Endothelial cell of hepatic sinusoid (primary cell): ENCODE data around the gene CLEC18B.
"Not testable (repeated sequence)": the region's sequence is repeated elsewhere in the genome, so short reads cannot be mapped to it uniquely, and the experiment has no call there.

Experiments
- in situ Hi-C: cut with HindIII; loops from 2 replicates; pipeline ENCODE4 v1.10.0; 2017; ENCODE audit warnings: low sequenced_read_pairs

Gene CLEC18B

DNA sequence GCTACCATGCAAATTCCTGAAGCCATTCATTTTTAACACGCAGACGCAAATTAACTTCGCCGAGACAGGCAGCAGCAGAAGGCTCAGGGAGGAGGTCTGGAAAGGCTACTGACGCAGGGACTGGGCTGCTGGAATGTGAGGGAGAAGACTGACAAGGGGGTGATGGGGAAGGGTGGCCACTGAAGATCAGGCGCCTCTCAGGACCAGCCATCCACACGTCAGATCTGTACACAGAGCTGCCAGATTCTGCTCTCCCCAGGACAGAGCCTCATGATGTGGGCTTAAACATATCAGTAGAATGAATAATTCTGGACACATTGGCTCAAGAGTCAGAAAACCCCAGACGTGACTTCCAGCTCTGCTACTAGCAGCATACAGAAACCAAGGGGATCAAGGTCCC, 25.6 kb upstream of the CLEC18B start:
- in situ Hi-C loops = no loop called here

DNA sequence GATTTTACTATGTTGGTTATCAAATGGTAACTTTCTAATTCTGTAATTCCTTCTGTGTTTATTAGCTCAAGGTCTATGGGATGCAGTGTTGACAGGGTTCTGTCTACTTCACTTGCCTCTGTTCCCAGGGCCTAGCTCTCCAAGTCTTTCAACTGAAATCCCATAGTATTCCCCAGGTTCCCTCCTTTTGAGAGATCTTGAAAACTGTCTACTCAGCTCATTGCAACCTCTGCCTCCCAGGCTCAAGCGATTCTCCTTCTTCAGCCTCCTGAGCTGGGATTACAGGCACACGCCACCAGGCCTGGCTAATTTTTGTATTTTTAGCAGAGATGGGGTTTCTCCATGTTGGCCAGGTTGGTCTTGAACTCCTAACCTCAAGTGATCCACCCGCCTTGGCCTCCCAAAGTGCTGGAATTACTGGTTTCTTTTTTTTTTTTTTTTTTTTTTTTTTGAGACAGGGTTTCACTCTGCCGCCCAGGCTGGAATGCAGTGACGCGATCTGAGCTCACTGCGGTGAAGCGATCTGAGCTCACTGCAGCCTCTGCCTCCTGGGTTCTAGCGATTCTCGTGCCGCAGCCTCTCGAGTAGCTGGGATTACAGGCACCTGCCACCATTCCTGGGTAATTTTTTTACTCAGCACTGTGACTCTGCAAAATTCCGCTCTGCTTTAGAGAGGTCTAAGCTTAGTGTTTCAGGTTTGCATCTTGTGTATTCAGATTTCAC, 22.5 kb upstream of the CLEC18B start:
- in situ Hi-C loops = not testable (repeated sequence)

DNA sequence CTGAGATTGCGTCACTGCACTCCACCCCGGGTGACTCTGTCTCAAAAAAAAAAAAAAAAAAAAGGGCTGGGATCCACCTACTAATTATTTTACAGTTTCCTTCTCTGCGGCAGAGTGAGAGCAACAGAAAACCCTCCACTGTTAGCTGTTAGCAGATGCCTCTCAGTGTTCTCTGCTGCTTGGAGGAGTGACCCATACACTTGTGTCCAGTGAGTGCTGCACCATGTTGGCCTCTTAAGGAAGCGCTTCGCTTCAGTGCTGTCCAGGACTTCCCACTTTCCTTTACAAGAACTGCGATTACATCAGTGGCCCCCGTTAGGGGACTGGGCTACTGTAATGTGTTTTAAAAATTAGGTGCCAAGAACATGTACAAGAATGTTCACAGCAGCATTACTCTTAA, 18.4 kb upstream of the CLEC18B start:
- in situ Hi-C loops = loop anchor here (10.0 kb wide), 1 partner anchor 135 kb away; no protein-coding TSS in a partner anchor

DNA sequence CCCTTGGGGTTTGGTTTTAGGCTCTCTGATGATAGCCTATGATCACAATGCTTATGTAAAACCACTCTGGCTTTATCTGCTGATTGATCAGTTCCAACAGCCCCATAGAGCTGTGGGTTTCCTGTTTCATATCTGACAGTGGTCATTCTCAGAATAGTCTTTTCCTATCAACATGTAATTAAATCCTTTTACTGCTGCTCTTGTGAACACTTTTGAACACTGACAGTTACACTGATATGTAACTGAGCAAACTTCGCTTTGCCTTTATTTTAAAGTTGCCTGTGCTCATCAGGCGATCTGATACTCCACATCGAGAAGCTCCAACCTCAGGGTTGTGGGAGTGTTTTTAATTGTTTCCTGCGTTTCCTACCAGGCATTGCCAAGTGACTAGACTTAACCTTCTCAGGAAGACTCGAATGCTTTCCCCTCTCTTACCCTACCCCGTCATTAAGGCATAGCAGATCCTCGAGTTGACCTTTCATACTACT, 17.3 kb upstream of the CLEC18B start:
- in situ Hi-C loops = loop anchor here (10.0 kb wide), 1 partner anchor 134 kb away; no protein-coding TSS in a partner anchor

DNA sequence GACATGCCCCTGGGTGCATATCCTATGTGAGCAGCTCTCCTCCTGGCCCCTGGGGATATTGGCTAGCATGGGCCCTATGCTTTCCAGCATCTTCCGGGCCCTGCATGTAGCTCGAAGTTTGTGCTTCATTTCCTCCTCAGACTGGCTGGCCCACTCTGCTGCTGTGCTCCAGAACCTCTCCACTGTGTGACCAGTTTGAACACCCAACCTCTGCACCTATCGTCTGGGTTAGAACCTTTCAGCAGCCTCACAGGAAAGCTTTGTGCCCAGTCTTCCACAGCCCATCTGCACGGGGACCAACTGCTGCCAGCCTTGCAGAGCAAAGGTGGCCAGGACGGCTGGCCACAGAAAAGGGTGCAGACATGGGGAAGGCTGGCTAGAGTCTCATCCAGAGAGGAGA, 10.2 kb upstream of the CLEC18B start:
- in situ Hi-C loops = loop anchor here (10.0 kb wide), 1 partner anchor 127 kb away; no protein-coding TSS in a partner anchor

DNA sequence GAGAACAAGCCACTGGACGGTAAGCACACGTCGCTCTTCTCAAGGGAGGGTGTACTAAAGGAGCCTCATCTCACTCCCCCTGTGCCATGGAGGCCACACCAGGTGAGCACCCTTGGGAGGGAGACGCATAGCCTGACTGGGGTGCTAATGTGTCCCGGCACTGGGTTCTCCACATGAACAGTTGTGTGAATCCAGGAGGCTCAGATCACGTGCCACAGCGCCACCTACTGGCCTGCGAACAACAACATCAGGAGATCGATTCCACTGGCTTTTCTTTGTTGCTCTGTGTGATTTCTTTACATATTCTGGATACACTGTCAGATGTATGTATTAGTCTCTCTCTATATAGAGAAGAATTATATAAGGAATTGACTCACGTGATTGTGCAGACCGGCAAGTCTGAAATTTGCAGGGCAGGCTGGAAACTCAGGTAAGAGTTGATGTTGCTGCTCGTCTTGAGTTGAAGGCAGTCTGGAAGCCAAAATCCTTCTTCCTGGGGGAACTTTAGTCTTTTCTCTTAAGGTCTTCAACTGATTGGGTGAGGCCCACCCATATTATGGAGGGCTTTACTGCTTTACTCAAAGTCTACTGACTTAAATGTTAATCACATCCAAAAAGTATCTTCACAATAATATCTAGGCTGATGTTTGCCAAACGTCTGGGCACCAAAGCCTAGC, 8.9 kb upstream of the CLEC18B start:
- in situ Hi-C loops = loop anchor here (10.0 kb wide), 1 partner anchor 125 kb away; no protein-coding TSS in a partner anchor

DNA sequence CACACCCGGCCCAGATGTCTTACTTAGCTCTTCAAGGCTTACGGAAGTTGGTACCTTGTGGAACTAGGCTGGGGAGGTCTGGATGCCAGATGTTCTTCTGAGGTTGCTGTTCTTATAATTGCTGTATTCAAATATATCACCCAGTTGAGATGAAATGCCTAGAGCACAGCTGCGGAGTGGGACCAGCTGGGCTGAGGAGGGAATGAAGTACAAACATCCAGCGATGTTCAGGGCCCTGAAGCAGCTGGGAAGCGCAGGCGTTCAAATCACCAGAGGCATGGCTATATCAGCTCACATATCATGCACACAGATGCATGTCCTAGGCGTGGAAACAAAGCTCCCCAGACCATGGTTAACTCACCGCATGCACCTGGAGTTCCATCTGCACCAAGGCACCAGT, 7.2 kb upstream of the CLEC18B start:
- in situ Hi-C loops = not testable (repeated sequence)

DNA sequence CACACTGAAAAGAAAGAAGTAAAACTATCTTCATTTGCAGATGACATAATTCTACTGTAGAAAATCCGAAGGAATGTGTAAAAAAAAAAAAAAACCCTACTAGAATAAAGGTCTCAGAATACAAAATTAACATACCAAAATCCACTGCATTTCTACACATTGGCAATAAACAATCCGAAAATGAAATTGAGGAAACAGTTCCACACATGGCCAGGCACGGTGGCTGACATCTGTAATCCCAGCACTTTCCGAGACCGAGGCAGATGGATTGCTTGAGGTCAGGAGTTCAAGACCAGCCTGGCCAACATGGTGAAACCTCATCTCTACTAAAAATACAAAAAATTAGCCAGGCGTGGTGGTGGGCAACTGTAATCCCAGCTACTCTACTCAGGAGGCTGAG, 4.5 kb upstream of the CLEC18B start:
- in situ Hi-C loops = not testable (repeated sequence)

DNA sequence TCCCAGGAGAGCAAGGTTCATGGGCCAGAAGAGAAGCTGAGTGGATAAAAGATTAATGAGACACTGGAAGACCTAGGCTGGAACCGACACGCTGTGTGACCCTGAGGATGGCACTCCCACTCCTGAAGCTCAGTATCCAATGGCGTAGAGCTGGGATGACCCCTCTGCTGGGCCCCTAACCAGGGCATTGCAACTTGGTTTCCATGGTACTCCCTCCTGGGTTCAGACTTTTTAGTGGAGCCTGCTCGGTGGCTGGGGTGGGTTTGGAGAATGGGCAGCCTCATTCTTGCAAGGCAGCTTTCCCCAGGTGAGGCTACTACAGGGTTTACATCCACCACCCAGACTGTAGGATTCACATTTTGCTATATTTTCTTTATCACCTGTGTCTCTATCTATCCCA, 2.4 kb upstream of the CLEC18B start:
- in situ Hi-C loops = not testable (repeated sequence)

DNA sequence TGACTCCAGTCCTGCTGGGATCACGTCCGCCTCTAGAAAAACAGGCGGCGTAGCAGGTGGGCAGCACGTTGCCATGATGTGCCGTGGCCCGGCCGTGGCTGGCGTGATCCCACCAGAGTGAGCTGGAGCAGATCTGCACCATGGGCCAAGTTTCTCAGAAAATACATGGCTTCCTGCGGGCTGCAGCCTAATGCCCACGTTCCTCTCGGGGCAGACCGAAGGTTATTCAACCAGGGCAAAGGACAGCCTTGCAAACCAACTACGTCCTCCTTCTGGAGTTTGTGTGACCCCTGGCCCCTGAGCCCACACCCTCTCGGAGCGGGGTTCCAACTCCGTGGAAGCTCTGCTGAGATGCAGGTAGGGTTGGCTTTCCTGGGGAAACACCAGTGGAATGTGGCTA, 808 bp upstream of the CLEC18B start:
- in situ Hi-C loops = not testable (repeated sequence)

DNA sequence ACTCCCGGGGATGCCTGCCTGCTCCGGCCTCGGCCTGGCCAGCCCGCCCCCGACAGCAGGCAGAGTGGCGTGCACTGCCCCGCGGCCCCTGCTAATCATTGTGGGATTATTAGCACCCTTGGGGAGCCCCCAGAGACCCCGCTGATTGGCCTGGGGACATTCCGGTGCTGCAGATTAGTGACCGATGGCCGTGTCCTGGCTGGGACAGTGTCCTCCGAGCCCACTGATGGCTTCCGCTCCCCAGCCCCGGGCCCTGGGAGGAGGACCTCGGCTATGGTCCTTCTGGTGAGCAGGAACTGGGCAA, 156 bp upstream of the CLEC18B start:
- in situ Hi-C loops = not testable (repeated sequence)

DNA sequence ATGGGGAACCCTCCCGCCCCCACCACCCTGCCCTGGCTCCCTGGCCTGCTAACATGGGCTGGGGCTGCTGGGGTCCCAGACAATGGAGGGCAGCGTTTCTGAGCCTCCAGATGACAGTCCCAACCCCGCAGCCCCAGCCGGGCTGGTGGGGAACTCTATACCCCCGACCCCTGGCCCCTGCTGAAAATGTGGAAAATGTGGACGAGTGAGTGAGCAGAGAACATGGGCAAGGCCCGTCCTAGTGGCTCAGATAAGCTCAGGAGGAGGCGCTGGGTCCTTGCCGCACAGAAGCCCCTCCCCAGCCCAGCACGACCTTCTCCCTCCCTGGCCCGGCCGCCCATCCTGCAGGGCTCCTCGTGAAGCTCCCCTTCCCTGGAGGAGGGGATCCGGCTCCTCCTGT, 1.5 kb downstream of the CLEC18B start:
- in situ Hi-C loops = not testable (repeated sequence)

DNA sequence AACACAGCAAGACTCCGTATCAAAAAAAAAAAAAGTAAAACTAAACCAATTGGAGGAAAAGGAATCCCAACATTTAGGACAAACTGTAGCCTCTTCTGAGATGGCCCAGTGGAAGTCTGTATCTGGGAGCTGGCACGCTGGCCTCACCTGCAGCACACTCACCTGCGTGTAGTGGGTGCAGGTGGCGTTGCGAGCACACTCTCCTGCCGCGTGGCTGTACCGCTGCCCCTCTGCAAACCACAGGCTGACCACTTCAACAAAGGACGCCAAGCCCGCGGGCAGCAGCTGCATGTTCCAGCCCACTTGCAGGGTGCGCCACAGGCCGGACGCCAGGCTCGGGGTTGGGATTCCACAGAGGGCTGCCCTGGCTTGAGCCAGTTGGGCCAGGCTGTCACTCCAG, 3.4 kb downstream of the CLEC18B start:
- in situ Hi-C loops = not testable (repeated sequence)

DNA sequence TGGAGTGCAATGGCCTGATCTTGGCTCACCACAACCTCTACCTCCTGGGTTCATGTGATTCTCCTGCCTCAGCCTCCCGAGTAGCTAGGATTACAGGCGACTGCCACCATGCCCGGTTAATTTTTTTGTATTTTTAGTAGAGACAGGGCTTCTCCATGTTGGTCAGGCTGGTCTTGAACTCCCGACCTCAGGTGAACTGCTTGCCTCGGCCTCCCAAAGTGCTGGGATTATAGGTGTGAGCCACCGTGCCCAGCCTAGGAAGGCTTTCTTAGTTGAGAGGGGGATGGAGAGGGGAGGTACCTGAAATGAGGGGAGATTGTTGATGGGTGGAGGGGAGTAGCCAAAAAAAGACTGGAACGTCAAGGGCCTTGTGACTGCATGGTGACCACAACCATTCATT, 7.4 kb downstream of the CLEC18B start:
- in situ Hi-C loops = not testable (repeated sequence)

DNA sequence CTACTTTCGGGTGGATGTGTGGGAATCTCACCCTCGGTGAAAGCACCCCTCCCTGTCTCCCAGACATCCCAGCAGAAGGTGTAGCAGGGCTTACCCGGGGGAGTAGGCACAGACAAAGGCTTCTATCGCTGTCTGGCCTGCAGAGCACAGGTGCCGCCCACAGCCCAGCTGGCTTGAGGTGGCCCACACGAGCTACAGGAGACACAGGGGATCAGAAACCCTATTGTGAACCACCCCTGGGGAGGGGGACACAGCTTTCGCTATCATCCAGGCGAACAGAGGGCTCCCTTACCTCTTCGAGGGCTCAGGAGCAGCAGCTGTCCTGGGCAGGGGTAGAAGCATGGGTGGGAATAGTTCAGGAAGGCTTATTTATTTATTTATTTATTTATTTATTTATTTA, 7.8 kb downstream of the CLEC18B start:
- in situ Hi-C loops = not testable (repeated sequence)

DNA sequence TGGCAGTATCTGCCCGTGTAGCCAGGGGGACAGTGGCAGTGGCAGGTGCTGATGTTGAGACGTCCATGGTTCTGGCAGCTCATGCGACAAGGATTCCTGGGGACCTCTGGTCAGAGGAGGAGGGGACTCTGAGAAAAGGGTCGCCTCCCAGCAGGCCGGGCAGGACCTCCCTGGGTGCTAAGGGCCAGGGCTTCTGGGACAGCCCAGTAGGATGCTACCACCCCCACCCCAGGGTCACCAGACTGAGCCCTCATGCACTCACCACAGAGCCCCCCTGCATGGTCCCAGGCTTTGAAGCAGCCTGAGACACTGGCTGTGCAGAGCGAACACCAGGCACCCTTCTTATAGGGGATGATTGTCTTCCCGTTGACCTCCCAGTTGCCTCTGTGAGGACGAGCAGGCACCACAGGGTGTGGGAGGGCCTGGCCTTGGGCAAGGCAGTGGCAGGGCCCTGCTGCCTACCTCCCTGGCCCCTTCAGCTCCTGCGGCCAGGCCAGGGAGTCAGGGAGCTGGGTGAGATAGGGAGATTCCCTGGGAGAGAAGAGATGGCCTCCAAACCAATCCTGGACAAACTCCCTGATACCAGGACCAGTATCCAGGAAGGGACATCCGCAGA, 8.4 kb downstream of the CLEC18B start:
- in situ Hi-C loops = not testable (repeated sequence)

DNA sequence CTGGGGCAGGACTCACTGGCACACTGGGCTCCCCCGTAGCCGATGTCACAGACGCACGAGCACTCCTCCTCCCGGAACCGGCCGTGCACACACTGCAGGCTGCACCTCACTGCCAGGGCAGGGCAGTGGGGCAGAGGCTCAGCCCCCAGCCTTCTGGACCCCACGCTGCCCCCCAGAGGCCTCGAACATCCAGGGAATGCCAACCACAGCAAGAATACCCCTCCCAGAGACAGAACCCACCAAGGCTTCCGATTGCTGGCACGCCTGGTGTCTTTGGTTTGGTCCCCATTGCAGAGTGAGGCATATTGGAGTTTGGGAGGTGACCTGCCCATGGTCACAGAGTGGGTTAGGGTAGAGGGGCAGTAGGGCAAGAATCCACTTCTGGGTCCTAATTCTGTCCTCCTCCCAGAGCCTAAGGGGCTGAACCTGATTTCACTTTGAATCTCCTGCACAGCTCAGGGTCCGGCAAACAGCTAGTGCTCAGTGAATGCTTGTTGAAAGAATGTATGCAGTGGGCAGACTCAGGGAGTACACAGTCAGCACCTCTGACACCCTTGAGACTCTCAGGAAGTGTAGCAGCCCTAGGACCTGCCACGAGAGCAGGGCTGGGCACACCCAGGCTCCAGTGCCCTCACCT, 9.0 kb downstream of the CLEC18B start:
- in situ Hi-C loops = not testable (repeated sequence)

DNA sequence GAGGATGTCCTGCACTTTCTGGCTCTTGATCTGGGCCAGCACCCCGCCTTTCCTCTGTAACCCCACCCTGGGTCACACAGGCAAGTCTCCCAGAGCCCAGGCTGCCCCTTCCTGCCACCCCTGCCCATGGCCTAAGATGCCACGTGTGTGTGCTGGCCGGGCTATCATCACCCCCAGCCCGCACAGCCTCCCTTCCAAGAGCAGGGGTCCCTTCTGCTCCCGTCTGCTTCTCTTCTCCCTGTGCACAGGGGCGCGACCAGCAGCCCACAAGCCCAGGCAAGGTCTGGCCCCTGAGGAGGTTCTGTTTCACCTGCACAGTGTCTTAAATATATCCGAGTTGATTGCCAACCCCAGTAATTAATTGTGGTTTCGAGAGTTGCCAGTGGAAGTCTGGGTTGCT, 10.3 kb downstream of the CLEC18B start:
- in situ Hi-C loops = not testable (repeated sequence)

DNA sequence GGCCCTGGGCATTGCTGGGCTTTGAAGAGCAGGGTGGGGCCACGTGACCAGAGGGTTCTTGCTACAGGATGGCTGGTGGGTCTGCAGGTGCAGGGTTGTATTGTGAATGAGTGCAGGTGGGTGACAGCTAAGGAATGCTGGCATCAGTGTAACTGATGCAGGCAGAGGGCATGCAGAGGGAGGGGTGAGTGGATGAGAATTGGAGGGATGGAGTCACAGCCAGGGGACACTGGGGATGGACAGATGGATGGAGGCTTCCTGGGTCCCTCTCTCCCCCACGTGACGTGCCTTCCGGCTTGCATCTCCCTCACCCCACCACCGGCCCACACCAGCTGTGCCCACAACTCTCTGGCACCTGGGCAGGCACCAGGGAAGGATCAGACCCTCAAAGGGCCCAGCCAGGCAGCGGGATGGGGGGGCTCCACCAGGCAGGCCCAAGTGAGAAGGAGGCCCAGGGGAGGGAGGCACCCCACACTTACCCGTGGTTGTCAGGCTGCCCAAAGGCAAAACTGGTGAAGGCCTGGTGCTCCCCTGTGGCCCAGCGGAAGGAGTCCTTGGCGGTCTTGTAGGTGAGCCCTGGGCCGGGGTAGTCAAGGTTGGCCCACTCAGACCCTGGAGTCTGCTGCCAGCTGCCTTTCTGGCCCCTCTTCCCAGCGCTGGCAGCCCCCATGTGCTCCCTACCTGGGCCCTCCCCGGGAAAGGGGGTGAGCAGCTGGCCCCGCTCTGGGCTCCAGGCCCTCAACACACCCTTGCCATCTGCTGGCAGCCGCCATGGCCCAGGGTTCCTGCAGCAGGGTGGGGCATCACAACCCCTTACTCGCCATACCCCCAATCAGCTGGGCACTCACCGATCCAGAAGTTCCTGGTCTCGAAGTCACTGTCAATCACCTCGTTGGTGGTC, 11.0 kb downstream of the CLEC18B start:
- in situ Hi-C loops = not testable (repeated sequence)

DNA sequence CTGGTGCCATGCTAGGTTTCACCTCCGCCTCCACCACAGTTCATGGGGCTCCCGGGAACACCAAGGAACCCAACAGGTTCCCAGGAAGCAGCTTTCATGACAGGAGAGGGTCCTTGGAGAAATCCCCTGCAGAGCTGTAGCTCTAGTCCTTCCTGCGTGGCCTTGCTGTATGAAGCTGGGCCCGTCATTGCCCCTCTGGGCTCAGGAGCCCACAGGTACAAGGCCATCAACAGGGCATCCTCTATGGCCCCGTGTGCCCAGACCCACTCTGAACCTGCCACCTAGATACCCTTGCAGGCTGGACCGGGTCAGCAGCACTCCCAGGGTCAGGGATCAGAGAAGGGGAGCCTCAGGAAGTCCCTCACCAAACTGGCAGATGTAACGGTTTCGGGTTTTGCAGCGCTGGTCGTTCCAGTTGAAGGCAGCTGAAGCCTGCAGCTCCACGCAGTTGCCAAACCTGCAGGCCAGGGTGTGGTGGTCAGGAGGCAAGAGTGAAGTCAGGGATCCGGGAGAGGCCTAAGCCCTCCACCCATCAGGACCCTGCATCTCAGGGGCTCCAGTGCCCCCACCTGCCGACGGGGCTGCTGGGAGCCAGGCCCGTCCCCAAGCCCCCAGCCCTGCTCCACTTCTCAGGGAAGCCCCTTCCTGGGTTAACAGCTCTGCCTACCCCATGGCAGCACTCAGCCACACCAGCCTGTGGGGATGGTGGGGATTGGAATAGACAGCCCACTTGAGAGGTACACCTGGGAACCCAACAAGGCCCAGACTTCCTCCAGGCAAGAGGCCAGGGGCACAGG, 11.9 kb downstream of the CLEC18B start:
- in situ Hi-C loops = not testable (repeated sequence)
